Measurements from ENCODE around the gene OPA3.
"Not testable (repeated sequence)": the region's sequence is repeated elsewhere in the genome, so short reads cannot be mapped to it uniquely, and the experiment has no call there.

The OPA3 gene

GRCh38 chr19:45621976-45622503 lies 37.4 kb upstream of the OPA3 start:
- Histone ChIP-seq H3K36me3 (replicated peaks) (peaks cover 24% of the 10 kb centered on the region), H3K27ac (no peak overlapping the region), H3K27me3 (replicated peaks) (no peaks in the 10 kb centered on the region), H3K4me3 (ENCODE audit: low read depth, low read length) (no peak overlapping the region)
- in situ Hi-C loops (cut with HindIII; ENCODE audit: low pct_ligation_motif_present, low sequenced_read_pairs), result no loop called here
- DNase-seq, result no peak
- no peak for TF ChIP-seq CTCF (IDR thresholded peaks at IDR 0.05; ENCODE audit: low read depth, low read length, missing control alignments)

- no peak for TF ChIP-seq CTCF (IDR thresholded peaks at IDR 0.05; ENCODE audit: low read depth, low read length, missing control alignments)
- H3K4me3 ChIP-seq (ENCODE audit: low read depth, low read length), result no peak overlapping the region
- no peak for DNase-seq
- H3K27me3 ChIP-seq (replicated peaks), result no peaks in the 10 kb centered on the region
- in situ Hi-C loops (cut with HindIII; ENCODE audit: low pct_ligation_motif_present, low sequenced_read_pairs), result no loop called here
- no peak overlapping the region for H3K27ac ChIP-seq
- peaks cover 24% of the 10 kb centered on the region for H3K36me3 ChIP-seq (replicated peaks)
Measured at GRCh38 chr19:45621389-45621788, 36.8 kb upstream of the OPA3 start.

GRCh38 chr19:45616704-45617017 lies 32.1 kb upstream of the OPA3 start:
- in situ Hi-C loops (cut with HindIII; ENCODE audit: low pct_ligation_motif_present, low sequenced_read_pairs), result no loop called here
- Histone ChIP-seq H3K4me3 (ENCODE audit: low read depth, low read length) (peak overlapping the region; percentile 15), H3K27me3 (replicated peaks) (no peaks in the 10 kb centered on the region), H3K27ac (no peak overlapping the region), H3K36me3 (replicated peaks) (peaks cover 30% of the 10 kb centered on the region)
- TF ChIP-seq CTCF (IDR thresholded peaks at IDR 0.05; ENCODE audit: low read depth, low read length, missing control alignments), result no peak
- DNase-seq, result no peak

GRCh38 chr19:45615795-45616703 lies 31.4 kb upstream of the OPA3 start:
- in situ Hi-C loops (cut with HindIII; ENCODE audit: low pct_ligation_motif_present, low sequenced_read_pairs), result no loop called here
- Histone ChIP-seq H3K36me3 (replicated peaks) (peaks cover 33% of the 10 kb centered on the region), H3K4me3 (ENCODE audit: low read depth, low read length) (peak overlapping the region; percentile 15), H3K27me3 (replicated peaks) (no peaks in the 10 kb centered on the region), H3K27ac (no peak overlapping the region)
- peak; percentile 59 for DNase-seq
- no peak for TF ChIP-seq CTCF (IDR thresholded peaks at IDR 0.05; ENCODE audit: low read depth, low read length, missing control alignments)

GRCh38 chr19:45615056-45615455 lies 30.5 kb upstream of the OPA3 start:
- in situ Hi-C loops (cut with HindIII; ENCODE audit: low pct_ligation_motif_present, low sequenced_read_pairs); H3K27me3 ChIP-seq (replicated peaks); H3K4me3 ChIP-seq (ENCODE audit: low read depth, low read length); DNase-seq: not testable (repeated sequence)
- H3K27ac ChIP-seq, result peak overlapping the region; percentile 83
- peaks cover 38% of the 10 kb centered on the region for H3K36me3 ChIP-seq (replicated peaks)

GRCh38 chr19:45613926-45614725 lies 29.5 kb upstream of the OPA3 start:
- TF ChIP-seq CTCF (IDR thresholded peaks at IDR 0.05; ENCODE audit: low read depth, low read length, missing control alignments), result no peak
- H3K27me3 ChIP-seq (replicated peaks), result no peaks in the 10 kb centered on the region
- in situ Hi-C loops (cut with HindIII; ENCODE audit: low pct_ligation_motif_present, low sequenced_read_pairs), result no loop called here
- no peak overlapping the region for H3K4me3 ChIP-seq (ENCODE audit: low read depth, low read length)
- DNase-seq, result peak; percentile 89
- H3K36me3 ChIP-seq (replicated peaks), result peaks cover 37% of the 10 kb centered on the region
- peak overlapping the region; percentile 83 for H3K27ac ChIP-seq
